ENCODE measurements around the gene NPBWR2.

Gene NPBWR2

DNA sequence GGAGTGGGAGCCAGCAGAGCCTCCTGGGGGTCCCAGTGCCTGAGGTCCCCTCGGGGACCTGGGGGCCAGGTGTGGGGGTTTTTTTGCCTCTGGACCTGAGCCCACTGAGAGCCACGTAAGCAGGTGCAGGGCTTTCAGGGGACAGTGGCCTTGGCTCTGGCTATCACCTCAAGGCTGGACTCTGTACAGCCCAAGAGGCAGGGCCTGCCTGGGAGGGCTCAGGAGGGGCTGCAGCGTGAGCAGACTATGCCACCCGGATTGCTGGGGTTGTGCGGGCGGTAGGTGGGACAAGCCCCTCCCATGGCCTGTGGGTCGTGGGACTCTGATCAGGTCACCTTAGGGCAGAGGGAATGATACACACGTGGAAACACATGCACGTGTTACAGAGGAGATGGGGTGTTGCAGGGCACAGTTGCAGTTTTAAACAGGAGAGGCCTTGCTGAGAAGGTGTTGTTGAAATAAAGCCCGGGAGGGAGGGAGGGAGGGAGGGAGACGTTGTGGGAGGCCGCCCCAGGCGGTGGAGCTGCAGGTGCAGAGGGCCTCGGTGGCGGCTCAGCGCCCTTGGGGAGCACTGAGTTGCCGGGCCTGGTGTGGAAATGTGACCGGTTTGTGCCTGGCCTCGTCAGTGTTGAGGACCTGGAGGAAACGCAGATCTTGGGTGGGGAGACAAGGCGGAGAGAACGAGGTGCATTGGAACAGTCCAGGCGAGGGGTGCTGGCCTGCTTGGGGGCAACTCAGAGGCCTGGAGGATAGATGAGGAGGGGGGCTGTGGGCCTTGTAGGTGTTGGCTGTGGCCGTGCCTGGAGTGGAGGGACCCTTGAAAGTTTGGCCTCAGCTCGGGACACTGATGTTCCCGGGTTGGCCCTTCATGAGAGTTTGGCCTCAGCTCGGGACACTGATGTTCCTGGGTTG is 42.0 kb downstream of the NPBWR2 start:
- Histone ChIP-seq H3F3A (ENCODE audit: insufficient read depth, low read length) (no peaks in the 10 kb centered on the region), H3K9me2 (ENCODE audit: low read depth, low read length) (no peaks in the 10 kb centered on the region), H3K4me2 (ENCODE audit: low read length) (no peak overlapping the region), H3K4me3 (ENCODE audit: low read depth, low read length, poor library complexity, severe bottlenecking) (no peak overlapping the region), H3K27ac (ENCODE audit: low read depth, low read length, poor library complexity, severe bottlenecking) (peak overlapping the region; percentile 30), H3K9me3 (ENCODE audit: low read length) (no peaks in the 10 kb centered on the region), H3K4me1 (ENCODE audit: insufficient read depth, low read length, severe bottlenecking) (peaks cover 32% of the 10 kb centered on the region), H3K9ac (ENCODE audit: low read length) (no peak overlapping the region), H2AFZ (ENCODE audit: low read length) (no peak overlapping the region), H3K79me2 (ENCODE audit: insufficient read depth, low read length) (no peaks in the 10 kb centered on the region), H3K36me3 (ENCODE audit: insufficient read depth, low read length) (no peaks in the 10 kb centered on the region), H4K20me1 (ENCODE audit: insufficient read depth, low read length) (no peaks in the 10 kb centered on the region), H3K27me3 (ENCODE audit: insufficient read depth, low read length) (peaks cover 4% of the 10 kb centered on the region)
- TF ChIP-seq EZH2 (IDR thresholded peaks at IDR 0.05; ENCODE audit: borderline replicate concordance, low read length) = no peak
- TF ChIP-seq CTCF (IDR thresholded peaks at IDR 0.05; ENCODE audit: low read length) = no peak

- Histone ChIP-seq H3K4me1 (ENCODE audit: insufficient read depth, low read length, severe bottlenecking) (peaks cover 32% of the 10 kb centered on the region), H3K27ac (ENCODE audit: low read depth, low read length, poor library complexity, severe bottlenecking) (no peak overlapping the region)
Measured at GRCh38 chr20:64064145-64064698, 43.1 kb downstream of the NPBWR2 start.

More at GRCh38 chr20:64064145-64064698, 43.1 kb downstream of the NPBWR2 start:
- Histone ChIP-seq H3K79me2 (ENCODE audit: insufficient read depth, low read length) (no peaks in the 10 kb centered on the region), H3F3A (ENCODE audit: insufficient read depth, low read length) (no peaks in the 10 kb centered on the region), H4K20me1 (ENCODE audit: insufficient read depth, low read length) (no peaks in the 10 kb centered on the region), H3K36me3 (ENCODE audit: insufficient read depth, low read length) (no peaks in the 10 kb centered on the region), H3K4me3 (ENCODE audit: low read depth, low read length, poor library complexity, severe bottlenecking) (peak overlapping the region; percentile 78), H3K9me2 (ENCODE audit: low read depth, low read length) (no peaks in the 10 kb centered on the region), H3K4me2 (ENCODE audit: low read length) (peak overlapping the region; percentile 98; the same call in 1 of the 2 replicates), H3K9me3 (ENCODE audit: low read length) (no peaks in the 10 kb centered on the region), H2AFZ (ENCODE audit: low read length) (no peak overlapping the region), H3K27me3 (ENCODE audit: insufficient read depth, low read length) (peaks cover 4% of the 10 kb centered on the region), H3K9ac (ENCODE audit: low read length) (no peak overlapping the region)
- no peak for TF ChIP-seq CTCF (IDR thresholded peaks at IDR 0.05; ENCODE audit: low read length)
- TF ChIP-seq EZH2 (IDR thresholded peaks at IDR 0.05; ENCODE audit: borderline replicate concordance, low read length) = no peak
